DND-41 (cell line): ENCODE results near the gene ZC3H13.

Experiments
- CTCF ChIP-seq: IDR thresholded peaks from 2 replicates; pipeline ENCODE4 v1.5.1; 2012; ENCODE audit warnings: borderline replicate concordance, low read length, moderate library complexity, mild to moderate bottlenecking; ENCODE audit not compliant: poor library complexity, severe bottlenecking; ENCODE audit errors: extremely low read depth
- EZH2 ChIP-seq: IDR thresholded peaks from 3 replicates; pipeline ENCODE4 v1.6.1; 2012; ENCODE audit warnings: borderline replicate concordance, low read depth, mild to moderate bottlenecking, moderate library complexity, low read length, inconsistent platforms; ENCODE audit not compliant: severe bottlenecking

DNA sequence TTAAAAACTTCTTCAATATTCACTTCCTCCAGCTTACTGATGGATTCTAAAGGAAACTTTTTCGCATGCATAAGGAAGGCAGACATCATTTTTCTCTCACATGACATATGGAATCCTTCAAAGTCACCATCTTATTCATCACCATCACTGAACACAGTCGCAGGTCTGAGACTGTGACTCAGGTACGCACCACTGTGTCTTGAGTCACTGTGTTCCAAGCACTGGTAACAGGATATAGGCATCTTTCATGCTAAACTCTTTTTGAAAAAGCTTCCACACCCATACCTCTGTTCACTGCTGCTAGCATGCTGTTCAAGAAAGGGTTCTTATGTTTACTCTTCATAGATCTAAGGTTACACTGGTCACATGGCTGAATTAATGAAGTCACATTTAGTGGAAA lies 133.9 kb downstream of the ZC3H13 start:
- TF ChIP-seq CTCF (no peak), EZH2 (no peak)
